Stimulated activated CD4-positive, alpha-beta T cell treated with anti-CD3 and anti-CD28 coated beads, Interleukin-2, amount 100 ng/mL, for 4 hours (primary cell): ENCODE results near the gene GNAZ.

Experiments
- DNase-seq: peaks from one replicate; pipeline ENCODE4 v3.0.0-alpha.2; 2020; ENCODE audit warnings: low read depth

The GNAZ gene

DNA sequence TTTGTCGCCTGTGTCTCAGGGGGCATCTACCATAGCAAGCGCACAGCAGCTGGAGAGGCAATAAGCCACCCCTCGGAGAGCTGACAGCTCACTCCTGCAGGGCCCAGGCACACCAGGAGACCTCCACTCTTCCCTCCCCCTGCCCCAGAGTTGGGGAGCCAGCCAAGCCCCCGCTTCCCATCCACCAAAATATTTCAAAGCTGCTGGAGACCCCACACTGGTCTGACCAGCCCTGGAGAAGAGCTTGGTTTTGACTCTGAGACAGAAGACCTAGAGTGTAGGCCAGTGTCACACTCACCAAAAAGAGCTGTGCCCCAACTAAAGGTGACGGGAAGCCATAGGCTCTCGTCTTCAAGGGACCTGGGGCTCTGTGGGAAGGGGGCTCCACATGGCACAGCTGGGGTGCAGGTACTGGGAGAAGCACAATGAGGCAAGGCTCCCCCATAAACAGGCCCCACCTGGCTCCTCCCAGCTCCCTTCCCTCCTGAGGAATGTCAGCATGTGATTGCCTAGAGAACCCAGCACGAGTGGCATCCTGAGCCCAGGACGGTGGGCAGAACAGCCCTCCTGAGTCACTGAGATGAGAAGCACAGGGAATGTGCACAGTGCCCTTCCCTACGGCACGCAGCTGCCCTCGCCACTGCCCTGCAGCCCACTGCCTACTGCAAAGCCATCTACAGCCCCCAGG, 5.8 kb upstream of the GNAZ start:
- no peak for DNase-seq

GRCh38 chr22:23065069-23065451, 5.3 kb upstream of the GNAZ start:
- no peak for DNase-seq

- DNase-seq: no peak
Measured at GRCh38 chr22:23065495-23066122, 4.7 kb upstream of the GNAZ start.

GRCh38 chr22:23066200-23067022, 3.9 kb upstream of the GNAZ start:
- DNase-seq: no peak

DNA sequence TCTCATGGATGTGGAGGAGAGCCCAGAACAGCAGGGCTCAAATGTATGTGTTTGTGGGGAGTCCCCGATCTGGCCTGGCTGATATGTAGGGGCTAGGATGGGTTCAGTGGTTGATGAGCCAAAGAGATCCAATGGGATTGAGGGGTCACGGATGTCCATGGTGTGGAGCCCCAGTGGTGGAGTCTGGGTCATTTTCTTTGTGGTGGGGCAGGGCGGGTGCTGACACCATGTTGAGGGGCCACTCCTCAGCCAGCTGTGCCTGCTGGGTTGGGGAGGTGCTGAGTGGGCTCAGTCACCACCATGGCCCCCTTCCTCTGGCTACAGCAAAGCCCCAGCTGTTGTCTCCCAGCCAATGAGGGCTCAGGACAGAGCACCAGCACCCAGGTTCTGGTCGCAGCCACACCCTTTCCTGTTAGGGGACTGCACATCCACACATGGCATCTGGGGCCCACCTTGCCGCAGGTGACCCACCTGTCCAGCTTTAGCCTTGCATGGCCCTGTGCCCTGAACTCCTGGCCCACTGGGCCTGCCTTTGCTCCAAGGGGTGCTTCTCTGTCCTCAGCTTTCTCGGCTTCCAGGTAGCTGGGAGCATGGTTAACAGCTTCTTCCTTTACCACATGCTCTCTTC, 3.2 kb upstream of the GNAZ start:
- DNase-seq: no peak

GRCh38 chr22:23067691-23068090, 2.6 kb upstream of the GNAZ start:
- no peak for DNase-seq

- no peak for DNase-seq
Measured at GRCh38 chr22:23068096-23068831, 2.1 kb upstream of the GNAZ start.

- no peak for DNase-seq
Measured at GRCh38 chr22:23068832-23069385, 1.4 kb upstream of the GNAZ start.

- DNase-seq: peak; percentile 74
Measured at GRCh38 chr22:23069502-23070357, 589 bp upstream of the GNAZ start.

GRCh38 chr22:23071230-23072076, 1.1 kb downstream of the GNAZ start:
- DNase-seq: no peak

- DNase-seq: no peak
Measured at GRCh38 chr22:23072077-23072910, 2.0 kb downstream of the GNAZ start.

- no peak for DNase-seq
Measured at GRCh38 chr22:23072911-23073491, 2.7 kb downstream of the GNAZ start.

GRCh38 chr22:23073526-23074229, 3.4 kb downstream of the GNAZ start:
- DNase-seq: no peak

DNA sequence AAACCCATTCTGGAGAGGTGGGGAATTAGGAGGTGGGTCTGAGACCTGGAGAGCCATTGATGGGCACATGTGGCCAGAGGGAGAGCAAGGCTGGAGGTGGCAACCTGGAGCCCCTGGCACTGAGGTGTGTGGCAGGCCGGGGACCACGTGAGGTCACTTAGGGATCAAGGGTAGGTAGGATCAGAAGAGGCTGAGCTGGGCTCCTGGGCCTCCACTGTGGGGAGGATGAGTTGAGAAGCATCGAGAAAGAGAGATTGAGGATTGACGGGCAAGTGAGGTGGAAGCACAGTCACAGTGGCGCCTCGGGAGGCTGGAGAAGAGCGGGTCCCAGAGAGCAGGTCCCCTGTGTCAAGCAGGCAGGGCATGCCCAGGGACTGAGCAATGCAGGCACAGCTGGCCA, 4.1 kb downstream of the GNAZ start:
- no peak for DNase-seq

GRCh38 chr22:23075050-23075449, 4.7 kb downstream of the GNAZ start:
- no peak for DNase-seq

- DNase-seq: no peak
Measured at GRCh38 chr22:23075525-23076216, 5.4 kb downstream of the GNAZ start.

GRCh38 chr22:23076896-23077572, 6.7 kb downstream of the GNAZ start:
- no peak for DNase-seq
